ENCODE data around the gene MORC4. TPM values are rescaled to one million over a fixed set of nuclear protein-coding genes. Genes with fewer than 3 reads are reported as not detected.
A peak's percentile ranks its signal among the peaks of the same experiment; 100 is the strongest.

MORC4 gene
- total RNA-seq, 1 donor from 2014 or later = 23.5 TPM

- H3K27ac Mint-ChIP-seq (ENCODE audit: unreplicated experiment) = no peak overlapping the region
- TF ChIP-seq CTCF (IDR thresholded peaks at IDR 0.05) = no peak
- DNase-seq (ENCODE audit: extremely low spot score, unreplicated experiment) = no peak
- H3K27me3 Mint-ChIP-seq (ENCODE audit: unreplicated experiment) = no peaks in the 10 kb centered on the region
- H3K4me1 Mint-ChIP-seq (ENCODE audit: unreplicated experiment) = peaks cover 18% of the 10 kb centered on the region
- H3K4me3 Mint-ChIP-seq (ENCODE audit: unreplicated experiment) = no peak overlapping the region
- H3K9me3 Mint-ChIP-seq (ENCODE audit: unreplicated experiment) = no peaks in the 10 kb centered on the region
- peaks cover 5% of the 10 kb centered on the region for H3K36me3 Mint-ChIP-seq (ENCODE audit: unreplicated experiment)
These were observed 46.0 kb downstream of the MORC4 start for GRCh38 chrX:106954041-106954440.

- peak; percentile 52 for TF ChIP-seq CTCF (IDR thresholded peaks at IDR 0.05)
- Mint-ChIP-seq H3K9me3 (ENCODE audit: unreplicated experiment) (no peaks in the 10 kb centered on the region), H3K36me3 (ENCODE audit: unreplicated experiment) (peaks cover 2% of the 10 kb centered on the region), H3K4me1 (ENCODE audit: unreplicated experiment) (peaks cover 18% of the 10 kb centered on the region), H3K27me3 (ENCODE audit: unreplicated experiment) (no peaks in the 10 kb centered on the region), H3K4me3 (ENCODE audit: unreplicated experiment) (no peak overlapping the region), H3K27ac (ENCODE audit: unreplicated experiment) (no peak overlapping the region)
- no peak for DNase-seq (ENCODE audit: extremely low spot score, unreplicated experiment)
These were observed 47.0 kb downstream of the MORC4 start for GRCh38 chrX:106952988-106953387.

GRCh38 chrX:106952538-106952937 is 47.5 kb downstream of the MORC4 start:
- Mint-ChIP-seq H3K4me1 (ENCODE audit: unreplicated experiment) (peaks cover 18% of the 10 kb centered on the region), H3K36me3 (ENCODE audit: unreplicated experiment) (peaks cover 2% of the 10 kb centered on the region), H3K9me3 (ENCODE audit: unreplicated experiment) (no peaks in the 10 kb centered on the region), H3K27me3 (ENCODE audit: unreplicated experiment) (no peaks in the 10 kb centered on the region), H3K4me3 (ENCODE audit: unreplicated experiment) (no peak overlapping the region), H3K27ac (ENCODE audit: unreplicated experiment) (no peak overlapping the region)
- DNase-seq (ENCODE audit: extremely low spot score, unreplicated experiment) = no peak
- TF ChIP-seq CTCF (IDR thresholded peaks at IDR 0.05) = no peak

GRCh38 chrX:106952089-106952488 is 47.9 kb downstream of the MORC4 start:
- H3K9me3 Mint-ChIP-seq (ENCODE audit: unreplicated experiment) = no peaks in the 10 kb centered on the region

GRCh38 chrX:106951230-106951629 is 48.8 kb downstream of the MORC4 start:
- H3K4me3 Mint-ChIP-seq (ENCODE audit: unreplicated experiment) = no peak overlapping the region
- no peak for DNase-seq (ENCODE audit: extremely low spot score, unreplicated experiment)
- peaks cover 18% of the 10 kb centered on the region for H3K4me1 Mint-ChIP-seq (ENCODE audit: unreplicated experiment)
- H3K27ac Mint-ChIP-seq (ENCODE audit: unreplicated experiment) = no peak overlapping the region
- no peaks in the 10 kb centered on the region for H3K27me3 Mint-ChIP-seq (ENCODE audit: unreplicated experiment)
- H3K36me3 Mint-ChIP-seq (ENCODE audit: unreplicated experiment) = no peaks in the 10 kb centered on the region
- TF ChIP-seq CTCF (IDR thresholded peaks at IDR 0.05) = no peak
- H3K9me3 Mint-ChIP-seq (ENCODE audit: unreplicated experiment) = no peaks in the 10 kb centered on the region

More at GRCh38 chrX:106952089-106952488, 47.9 kb downstream of the MORC4 start:
- no peak for TF ChIP-seq CTCF (IDR thresholded peaks at IDR 0.05)
- DNase-seq (ENCODE audit: extremely low spot score, unreplicated experiment) = no peak
- H3K4me1 Mint-ChIP-seq (ENCODE audit: unreplicated experiment) = peaks cover 18% of the 10 kb centered on the region
- H3K36me3 Mint-ChIP-seq (ENCODE audit: unreplicated experiment) = peaks cover 2% of the 10 kb centered on the region
- no peak overlapping the region for H3K27ac Mint-ChIP-seq (ENCODE audit: unreplicated experiment)
- no peaks in the 10 kb centered on the region for H3K27me3 Mint-ChIP-seq (ENCODE audit: unreplicated experiment)
- no peak overlapping the region for H3K4me3 Mint-ChIP-seq (ENCODE audit: unreplicated experiment)

Measured in osteocyte (in vitro differentiated cells).